Diencephalon (tissue), 1 donor: ENCODE results near the gene PER2. TPM values are rescaled to one million over a fixed set of nuclear protein-coding genes. Genes with fewer than 3 reads are reported as not detected.

Experiments used
- total RNA-seq: library from RNA; depleted of rRNA; stranded (reverse); fragments of >200 nt; gene quantifications from one replicate; pipeline ENCODE4 v1.2.3, GENCODE V29; 2014

Gene PER2
- total RNA-seq = 5.1 TPM

GRCh38 chr2:238287737-238288649 lies at the start of gene PER2:
Gene PER2, minus strand, starts transcription at chr2:238288610. Its CDS starts 10,674 bp downstream, at chr2:238277936.

GRCh38 chr2:238320246-238320647 lies 31.8 kb upstream of the PER2 start, which contains the start of gene TRAF3IP1:
Gene TRAF3IP1, plus strand, starts transcription at chr2:238320518. Its CDS starts 145 bp downstream, at chr2:238320663.

GRCh38 chr2:238239863-238240756 lies 48.3 kb downstream of the PER2 start, which contains the start of gene HES6:
Gene HES6, minus strand, starts transcription at chr2:238240038. Its CDS starts 133 bp downstream, at chr2:238239905.

GRCh38 chr2:238203094-238203972 lies 85.1 kb downstream of the PER2 start, which contains the start of gene ILKAP:
Gene ILKAP, minus strand, starts transcription at chr2:238203695. Its CDS starts 142 bp downstream, at chr2:238203553.

Other genes starting within 250 kb of the PER2 start
- 11.1 TPM for gene SCLY, start 227.6 kb downstream of the PER2 start, total RNA-seq
- 0.23 TPM for gene ESPNL, start 188.3 kb downstream of the PER2 start, total RNA-seq
- gene KLHL30, start 149.9 kb downstream of the PER2 start, total RNA-seq = not detected
- gene ERFE, start 129.6 kb downstream of the PER2 start, total RNA-seq = 1.2 TPM
- gene ILKAP, start 84.9 kb downstream of the PER2 start, total RNA-seq = 55.1 TPM
- 40.6 TPM for gene HES6, start 48.6 kb downstream of the PER2 start, total RNA-seq
- 18.5 TPM for gene TRAF3IP1, start 31.9 kb upstream of the PER2 start, total RNA-seq
- 22.6 TPM for gene ASB1, start 138.3 kb upstream of the PER2 start, total RNA-seq